ENCODE data around the gene UGT1A5.
"Not testable (repeated sequence)": the region's sequence is repeated elsewhere in the genome, so short reads cannot be mapped to it uniquely, and the experiment has no call there.

UGT1A5 gene

DNA sequence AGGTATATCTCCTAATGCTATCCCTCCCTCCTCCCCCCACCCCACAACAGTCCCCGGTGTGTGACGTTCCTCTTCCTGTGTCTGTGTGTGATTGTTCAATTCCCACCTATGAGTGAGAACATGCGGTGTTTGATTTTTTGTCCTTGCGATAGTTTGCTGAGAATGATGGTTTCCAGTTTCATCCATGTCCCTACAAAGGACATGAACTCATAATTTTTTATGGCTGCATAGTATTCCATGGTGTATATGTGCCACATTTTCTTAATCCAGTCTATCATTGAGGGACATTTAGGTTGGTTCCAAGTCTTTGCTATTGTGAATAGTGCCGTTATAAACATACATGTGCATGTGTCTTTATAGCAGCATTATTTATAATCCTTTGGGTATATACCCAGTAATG, 11.9 kb upstream of the UGT1A5 start:
- H4K91ac ChIP-seq (ENCODE audit: low read length); H3K4me3 ChIP-seq (ENCODE audit: insufficient read depth in 1 of 2, low read depth in 1 of 2, low read length in 2 of 2); H2BK12ac ChIP-seq (ENCODE audit: low read length in 2 of 2); H3K79me1 ChIP-seq (replicated peaks; ENCODE audit: low read length, poor library complexity, severe bottlenecking); H3K4me1 ChIP-seq (ENCODE audit: control insufficient read depth, insufficient read depth, low read depth, low read length); H3K18ac ChIP-seq (ENCODE audit: low read depth in 1 of 2, low read length in 2 of 2); H3K4me2 ChIP-seq (ENCODE audit: low read length, poor library complexity, severe bottlenecking); H3K9me3 ChIP-seq (ENCODE audit: control insufficient read depth, low read length); H3K27me3 ChIP-seq (ENCODE audit: control insufficient read depth in 1 of 2, insufficient read depth in 1 of 2, low read length in 2 of 2); H3K4ac ChIP-seq (ENCODE audit: low read depth in 1 of 2, low read length in 2 of 2); H2BK120ac ChIP-seq (ENCODE audit: low read depth, low read length); H2AFZ ChIP-seq (ENCODE audit: low read depth, low read length); H2AK5ac ChIP-seq (ENCODE audit: low read length, severe bottlenecking); H2BK15ac ChIP-seq (ENCODE audit: low read depth, poor library complexity, severe bottlenecking); H3K9ac ChIP-seq (ENCODE audit: low read length); H3K23ac ChIP-seq (ENCODE audit: low read length in 2 of 2); H4K8ac ChIP-seq (ENCODE audit: low read length); H3K27ac ChIP-seq (ENCODE audit: low read length, poor library complexity, severe bottlenecking); DNase-seq; H2BK5ac ChIP-seq (ENCODE audit: low read depth, low read length, poor library complexity, severe bottlenecking); H3K36me3 ChIP-seq (ENCODE audit: control insufficient read depth in 1 of 2, insufficient read depth in 2 of 2, low read depth in 1 of 2, low read length in 2 of 2); H3K14ac ChIP-seq (ENCODE audit: low read length in 2 of 2): not testable (repeated sequence)
- WGBS = no CpG with 5 or more reads among the region's 5 CpGs

DNA sequence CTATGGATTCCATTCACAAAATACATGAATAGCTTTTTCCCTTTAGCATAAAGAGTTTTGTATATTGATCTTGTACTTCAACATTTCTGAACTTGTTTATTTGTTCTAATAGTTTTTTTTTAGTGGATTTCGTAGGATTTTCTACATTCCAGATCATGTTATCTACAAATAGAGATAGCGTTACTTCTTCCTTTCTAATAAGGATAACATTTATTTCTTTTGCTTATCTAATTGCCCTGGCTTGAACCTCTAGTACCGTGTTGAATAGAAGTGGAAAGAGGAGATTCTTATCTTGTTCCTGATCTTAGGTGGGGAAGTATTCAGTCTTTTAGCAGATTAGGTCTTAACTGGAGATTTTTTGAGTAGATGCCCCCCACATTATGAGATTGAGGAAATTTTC, 10.5 kb upstream of the UGT1A5 start:
- no peak overlapping the region for H3K23ac ChIP-seq (ENCODE audit: low read length in 2 of 2)
- no peaks in the 10 kb centered on the region for H3K79me1 ChIP-seq (replicated peaks; ENCODE audit: low read length, poor library complexity, severe bottlenecking)
- no peak overlapping the region for H2BK12ac ChIP-seq (ENCODE audit: low read length in 2 of 2)
- H4K91ac ChIP-seq (ENCODE audit: low read length) = no peak overlapping the region
- no peak for DNase-seq
- H3K4me1 ChIP-seq (ENCODE audit: control insufficient read depth, insufficient read depth, low read depth, low read length) = peaks cover 7% of the 10 kb centered on the region
- no peak overlapping the region for H3K18ac ChIP-seq (ENCODE audit: low read depth in 1 of 2, low read length in 2 of 2)
- H2BK120ac ChIP-seq (ENCODE audit: low read depth, low read length) = no peak overlapping the region
- H3K27me3 ChIP-seq (ENCODE audit: control insufficient read depth in 1 of 2, insufficient read depth in 1 of 2, low read length in 2 of 2) = peaks cover 0 to 5% of the 10 kb centered on the region in 2 experiments
- H3K9me3 ChIP-seq (ENCODE audit: control insufficient read depth, low read length) = no peaks in the 10 kb centered on the region
- no peak overlapping the region for H2BK15ac ChIP-seq (ENCODE audit: low read depth, poor library complexity, severe bottlenecking)
- no peaks in the 10 kb centered on the region for H3K36me3 ChIP-seq (ENCODE audit: control insufficient read depth in 1 of 2, insufficient read depth in 2 of 2, low read depth in 1 of 2, low read length in 2 of 2)
- no peak overlapping the region for H4K8ac ChIP-seq (ENCODE audit: low read length)
- no peak overlapping the region for H3K4me2 ChIP-seq (ENCODE audit: low read length, poor library complexity, severe bottlenecking)
- no peak overlapping the region for H2AK5ac ChIP-seq (ENCODE audit: low read length, severe bottlenecking)
- no peak overlapping the region for H2BK5ac ChIP-seq (ENCODE audit: low read depth, low read length, poor library complexity, severe bottlenecking)
- H3K27ac ChIP-seq (ENCODE audit: low read length, poor library complexity, severe bottlenecking) = no peak overlapping the region
- no peak overlapping the region for H3K4ac ChIP-seq (ENCODE audit: low read depth in 1 of 2, low read length in 2 of 2)
- 29% methylated on average over 1 of the region's 3 CpGs for WGBS
- H2AFZ ChIP-seq (ENCODE audit: low read depth, low read length) = no peak overlapping the region
- H3K9ac ChIP-seq (ENCODE audit: low read length) = no peak overlapping the region
- H3K4me3 ChIP-seq (ENCODE audit: insufficient read depth in 1 of 2, low read depth in 1 of 2, low read length in 2 of 2) = no peak overlapping the region
- no peak overlapping the region for H3K14ac ChIP-seq (ENCODE audit: low read length in 2 of 2)

DNA sequence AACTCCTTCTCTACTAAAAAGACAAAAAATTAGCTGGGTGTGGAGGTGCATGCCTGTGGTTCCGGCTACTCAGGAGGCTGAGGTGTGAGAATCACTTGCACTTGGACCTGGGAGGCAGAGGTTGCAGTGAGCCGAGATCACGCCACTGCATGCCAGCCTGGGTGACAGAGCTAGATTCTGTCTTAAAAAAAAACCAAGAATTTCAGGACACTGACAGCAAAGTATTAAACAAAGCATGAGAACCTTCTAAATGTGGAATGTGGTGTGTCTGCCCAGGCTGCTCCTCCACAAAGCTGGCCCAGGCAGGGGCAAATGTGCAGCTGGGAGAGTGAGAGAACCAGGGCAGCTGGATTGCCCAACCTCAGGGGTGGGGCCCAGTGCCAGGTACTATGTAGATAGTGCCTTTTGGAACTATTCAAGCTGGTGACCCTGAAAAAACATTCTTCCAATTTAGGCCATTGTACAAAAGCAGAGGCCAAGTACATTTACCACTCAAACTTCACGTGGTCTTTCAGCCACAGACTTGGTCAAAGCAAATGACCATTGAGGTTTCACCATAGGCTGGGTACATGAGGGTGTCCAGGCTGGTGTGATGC, 6.7 kb upstream of the UGT1A5 start:
- 67% methylated on average over 4 of the region's 4 CpGs for WGBS
- DNase-seq = no peak
- no peak overlapping the region for H3K4ac ChIP-seq (ENCODE audit: low read depth in 1 of 2, low read length in 2 of 2)

DNA sequence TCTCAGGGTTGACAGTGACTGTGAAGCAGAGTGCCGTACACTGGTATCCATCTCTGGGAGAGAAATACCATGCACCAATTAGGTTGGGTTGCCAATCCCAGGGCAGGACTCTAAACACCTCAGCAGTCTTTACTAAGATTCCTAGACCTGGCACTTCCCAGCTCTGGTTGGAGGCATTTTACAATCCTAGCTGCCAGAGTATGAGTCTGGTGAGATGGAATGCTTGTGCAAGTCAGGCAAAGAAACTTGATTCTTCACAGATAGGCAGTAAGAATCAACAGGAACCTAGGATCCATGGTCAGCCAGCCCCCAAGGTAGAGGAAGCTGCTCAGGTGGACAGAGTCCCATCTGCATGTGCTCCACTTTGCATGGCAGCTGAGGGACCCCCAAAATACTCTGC, 6.0 kb upstream of the UGT1A5 start:
- H3K4me1 ChIP-seq (ENCODE audit: control insufficient read depth, insufficient read depth, low read depth, low read length) = peaks cover 11% of the 10 kb centered on the region
- H3K23ac ChIP-seq (ENCODE audit: low read length in 2 of 2) = no peak overlapping the region
- no peak overlapping the region for H3K14ac ChIP-seq (ENCODE audit: low read length in 2 of 2)
- H3K36me3 ChIP-seq (ENCODE audit: control insufficient read depth in 1 of 2, insufficient read depth in 2 of 2, low read depth in 1 of 2, low read length in 2 of 2) = no peaks in the 10 kb centered on the region
- H3K4ac ChIP-seq (ENCODE audit: low read depth in 1 of 2, low read length in 2 of 2) = no peak overlapping the region
- H3K18ac ChIP-seq (ENCODE audit: low read depth in 1 of 2, low read length in 2 of 2) = no peak overlapping the region
- peaks cover 0 to 5% of the 10 kb centered on the region in 2 experiments for H3K27me3 ChIP-seq (ENCODE audit: control insufficient read depth in 1 of 2, insufficient read depth in 1 of 2, low read length in 2 of 2)
- H4K91ac ChIP-seq (ENCODE audit: low read length) = no peak overlapping the region
- peak; percentile 4 for DNase-seq
- H3K9me3 ChIP-seq (ENCODE audit: control insufficient read depth, low read length) = no peaks in the 10 kb centered on the region
- no peaks in the 10 kb centered on the region for H3K79me1 ChIP-seq (replicated peaks; ENCODE audit: low read length, poor library complexity, severe bottlenecking)
- H3K4me2 ChIP-seq (ENCODE audit: low read length, poor library complexity, severe bottlenecking) = no peak overlapping the region
- peak overlapping the region; percentile 36 for H3K27ac ChIP-seq (ENCODE audit: low read length, poor library complexity, severe bottlenecking)
- H2AK5ac ChIP-seq (ENCODE audit: low read length, severe bottlenecking) = no peak overlapping the region
- H2BK5ac ChIP-seq (ENCODE audit: low read depth, low read length, poor library complexity, severe bottlenecking) = no peak overlapping the region
- 80% methylated on average over 1 of the region's 1 CpG for WGBS
- H3K4me3 ChIP-seq (ENCODE audit: insufficient read depth in 1 of 2, low read depth in 1 of 2, low read length in 2 of 2) = no peak overlapping the region
- H2AFZ ChIP-seq (ENCODE audit: low read depth, low read length) = no peak overlapping the region
- H4K8ac ChIP-seq (ENCODE audit: low read length) = no peak overlapping the region
- H2BK120ac ChIP-seq (ENCODE audit: low read depth, low read length) = no peak overlapping the region
- H2BK12ac ChIP-seq (ENCODE audit: low read length in 2 of 2) = no peak overlapping the region
- no peak overlapping the region for H3K9ac ChIP-seq (ENCODE audit: low read length)
- H2BK15ac ChIP-seq (ENCODE audit: low read depth, poor library complexity, severe bottlenecking) = no peak overlapping the region

More for the DNA sequence above, 6.7 kb upstream of the UGT1A5 start:
- no peak overlapping the region for H2BK15ac ChIP-seq (ENCODE audit: low read depth, poor library complexity, severe bottlenecking)
- no peak overlapping the region for H3K4me3 ChIP-seq (ENCODE audit: insufficient read depth in 1 of 2, low read depth in 1 of 2, low read length in 2 of 2)
- H4K91ac ChIP-seq (ENCODE audit: low read length) = no peak overlapping the region
- H3K36me3 ChIP-seq (ENCODE audit: control insufficient read depth in 1 of 2, insufficient read depth in 2 of 2, low read depth in 1 of 2, low read length in 2 of 2) = no peaks in the 10 kb centered on the region
- H3K18ac ChIP-seq (ENCODE audit: low read depth in 1 of 2, low read length in 2 of 2) = no peak overlapping the region
- H3K23ac ChIP-seq (ENCODE audit: low read length in 2 of 2) = no peak overlapping the region
- H3K27ac ChIP-seq (ENCODE audit: low read length, poor library complexity, severe bottlenecking) = no peak overlapping the region
- no peak overlapping the region for H3K4me2 ChIP-seq (ENCODE audit: low read length, poor library complexity, severe bottlenecking)
- H3K9me3 ChIP-seq (ENCODE audit: control insufficient read depth, low read length) = no peaks in the 10 kb centered on the region
- no peak overlapping the region for H4K8ac ChIP-seq (ENCODE audit: low read length)
- H3K4me1 ChIP-seq (ENCODE audit: control insufficient read depth, insufficient read depth, low read depth, low read length) = peaks cover 6% of the 10 kb centered on the region
- no peak overlapping the region for H3K9ac ChIP-seq (ENCODE audit: low read length)
- H2BK5ac ChIP-seq (ENCODE audit: low read depth, low read length, poor library complexity, severe bottlenecking) = no peak overlapping the region
- H2AK5ac ChIP-seq (ENCODE audit: low read length, severe bottlenecking) = peak overlapping the region; percentile 9
- H3K27me3 ChIP-seq (ENCODE audit: control insufficient read depth in 1 of 2, insufficient read depth in 1 of 2, low read length in 2 of 2) = peaks cover 0 to 5% of the 10 kb centered on the region in 2 experiments
- no peaks in the 10 kb centered on the region for H3K79me1 ChIP-seq (replicated peaks; ENCODE audit: low read length, poor library complexity, severe bottlenecking)
- no peak overlapping the region for H2AFZ ChIP-seq (ENCODE audit: low read depth, low read length)
- no peak overlapping the region for H2BK120ac ChIP-seq (ENCODE audit: low read depth, low read length)
- H3K14ac ChIP-seq (ENCODE audit: low read length in 2 of 2) = no peak overlapping the region
- no peak overlapping the region for H2BK12ac ChIP-seq (ENCODE audit: low read length in 2 of 2)
